ENCODE measurements around the gene ADAMTS19. TPM values are rescaled to one million over a fixed set of nuclear protein-coding genes. Genes with fewer than 3 reads are reported as not detected.

ADAMTS19 gene
- total RNA-seq, 1 donor from 2014 or later, result 33.7 TPM

- no peaks in the 10 kb centered on the region for H3K4me1 Mint-ChIP-seq (ENCODE audit: low read depth)
- no peak overlapping the region for H3K4me3 Mint-ChIP-seq (ENCODE audit: low read depth)
- peaks cover 3% of the 10 kb centered on the region for H3K9me3 Mint-ChIP-seq (ENCODE audit: low read depth)
- H3K27ac Mint-ChIP-seq, result no peak overlapping the region
- H3K27me3 Mint-ChIP-seq, result no peaks in the 10 kb centered on the region
- DNase-seq (ENCODE audit: low spot score, unreplicated experiment), result no peak
- no peak for TF ChIP-seq CTCF (IDR thresholded peaks at IDR 0.05; ENCODE audit: unreplicated experiment)
- H3K36me3 Mint-ChIP-seq (ENCODE audit: insufficient read depth), result peaks cover 15% of the 10 kb centered on the region
Measured at GRCh38 chr5:129608350-129608749, 148.3 kb downstream of the ADAMTS19 start.

GRCh38 chr5:129609710-129610109, 149.6 kb downstream of the ADAMTS19 start:
- Mint-ChIP-seq H3K4me1 (ENCODE audit: low read depth) (no peaks in the 10 kb centered on the region), H3K27ac (no peak overlapping the region), H3K36me3 (ENCODE audit: insufficient read depth) (peaks cover 16% of the 10 kb centered on the region), H3K27me3 (no peaks in the 10 kb centered on the region), H3K9me3 (ENCODE audit: low read depth) (peaks cover 3% of the 10 kb centered on the region), H3K4me3 (ENCODE audit: low read depth) (no peak overlapping the region)
- TF ChIP-seq CTCF (IDR thresholded peaks at IDR 0.05; ENCODE audit: unreplicated experiment), result no peak
- DNase-seq (ENCODE audit: low spot score, unreplicated experiment), result no peak

- Mint-ChIP-seq H3K4me3 (ENCODE audit: low read depth) (no peak overlapping the region), H3K4me1 (ENCODE audit: low read depth) (no peaks in the 10 kb centered on the region), H3K9me3 (ENCODE audit: low read depth) (peaks cover 2% of the 10 kb centered on the region), H3K27ac (no peak overlapping the region), H3K27me3 (no peaks in the 10 kb centered on the region), H3K36me3 (ENCODE audit: insufficient read depth) (peaks cover 11% of the 10 kb centered on the region)
- no peak for DNase-seq (ENCODE audit: low spot score, unreplicated experiment)
- no peak for TF ChIP-seq CTCF (IDR thresholded peaks at IDR 0.05; ENCODE audit: unreplicated experiment)
Measured at GRCh38 chr5:129616517-129616916, 156.4 kb downstream of the ADAMTS19 start.

GRCh38 chr5:129617206-129617605, 157.1 kb downstream of the ADAMTS19 start:
- H3K27ac Mint-ChIP-seq, result no peak overlapping the region
- H3K4me1 Mint-ChIP-seq (ENCODE audit: low read depth), result no peaks in the 10 kb centered on the region
- H3K36me3 Mint-ChIP-seq (ENCODE audit: insufficient read depth), result peaks cover 9% of the 10 kb centered on the region
- DNase-seq (ENCODE audit: low spot score, unreplicated experiment), result no peak
- no peaks in the 10 kb centered on the region for H3K9me3 Mint-ChIP-seq (ENCODE audit: low read depth)
- H3K27me3 Mint-ChIP-seq, result no peaks in the 10 kb centered on the region
- no peak for TF ChIP-seq CTCF (IDR thresholded peaks at IDR 0.05; ENCODE audit: unreplicated experiment)
- no peak overlapping the region for H3K4me3 Mint-ChIP-seq (ENCODE audit: low read depth)

- Mint-ChIP-seq H3K27ac (no peak overlapping the region), H3K4me3 (ENCODE audit: low read depth) (no peak overlapping the region), H3K36me3 (ENCODE audit: insufficient read depth) (peaks cover 8% of the 10 kb centered on the region), H3K27me3 (no peaks in the 10 kb centered on the region), H3K4me1 (ENCODE audit: low read depth) (no peaks in the 10 kb centered on the region), H3K9me3 (ENCODE audit: low read depth) (no peaks in the 10 kb centered on the region)
- no peak for TF ChIP-seq CTCF (IDR thresholded peaks at IDR 0.05; ENCODE audit: unreplicated experiment)
- no peak for DNase-seq (ENCODE audit: low spot score, unreplicated experiment)
Measured at GRCh38 chr5:129619782-129620181, 159.7 kb downstream of the ADAMTS19 start.

Data from progenitor cell of endocrine pancreas (in vitro differentiated cells).